ENCODE data around the gene FIGN.

The FIGN gene

DNA sequence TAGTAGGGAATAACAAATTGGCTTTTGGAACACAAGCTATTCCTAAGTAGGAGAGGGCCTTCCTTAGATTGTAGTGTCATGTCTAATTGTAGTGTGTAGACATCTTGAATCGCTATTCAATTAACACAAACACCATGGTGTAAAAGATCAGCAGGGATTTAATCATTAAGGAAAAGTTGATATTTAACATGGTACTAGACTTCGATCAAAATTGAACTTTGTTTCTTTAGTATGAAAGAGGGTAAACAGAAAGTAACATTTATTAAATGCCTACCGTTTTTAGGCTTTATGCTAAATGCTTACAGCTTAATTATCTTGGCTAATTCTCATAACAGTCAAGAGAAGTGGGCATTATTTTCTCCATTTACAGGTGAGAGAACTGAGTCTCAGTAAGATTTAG, 37.5 kb upstream of the FIGN start:
- TF ChIP-seq, protein P1, sequence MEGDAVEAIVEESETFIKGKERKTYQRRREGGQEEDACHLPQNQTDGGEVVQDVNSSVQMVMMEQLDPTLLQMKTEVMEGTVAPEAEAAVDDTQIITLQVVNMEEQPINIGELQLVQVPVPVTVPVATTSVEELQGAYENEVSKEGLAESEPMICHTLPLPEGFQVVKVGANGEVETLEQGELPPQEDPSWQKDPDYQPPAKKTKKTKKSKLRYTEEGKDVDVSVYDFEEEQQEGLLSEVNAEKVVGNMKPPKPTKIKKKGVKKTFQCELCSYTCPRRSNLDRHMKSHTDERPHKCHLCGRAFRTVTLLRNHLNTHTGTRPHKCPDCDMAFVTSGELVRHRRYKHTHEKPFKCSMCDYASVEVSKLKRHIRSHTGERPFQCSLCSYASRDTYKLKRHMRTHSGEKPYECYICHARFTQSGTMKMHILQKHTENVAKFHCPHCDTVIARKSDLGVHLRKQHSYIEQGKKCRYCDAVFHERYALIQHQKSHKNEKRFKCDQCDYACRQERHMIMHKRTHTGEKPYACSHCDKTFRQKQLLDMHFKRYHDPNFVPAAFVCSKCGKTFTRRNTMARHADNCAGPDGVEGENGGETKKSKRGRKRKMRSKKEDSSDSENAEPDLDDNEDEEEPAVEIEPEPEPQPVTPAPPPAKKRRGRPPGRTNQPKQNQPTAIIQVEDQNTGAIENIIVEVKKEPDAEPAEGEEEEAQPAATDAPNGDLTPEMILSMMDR (IDR thresholded peaks at IDR 0.05) = no peak

DNA sequence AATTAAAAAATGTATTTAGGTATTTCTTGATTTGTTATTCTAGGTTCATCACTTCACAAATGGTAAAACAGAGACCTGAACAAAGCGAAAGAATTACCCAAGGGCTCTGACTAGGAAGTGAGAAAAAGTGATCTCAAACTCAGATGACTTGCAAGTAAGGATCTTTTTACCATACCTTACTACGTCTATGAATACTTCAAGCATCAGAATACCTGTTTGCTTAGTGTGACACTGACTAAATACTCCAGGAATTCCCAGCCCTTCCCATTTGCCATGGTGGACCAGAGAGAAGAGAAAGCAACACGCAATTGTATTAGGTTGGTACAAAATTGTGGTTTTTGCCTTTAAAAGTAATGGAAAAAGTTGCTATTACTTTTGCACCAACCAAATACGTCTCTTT, 35.8 kb upstream of the FIGN start:
- TF ChIP-seq, protein P1 (IDR thresholded peaks at IDR 0.05) = no peak

DNA sequence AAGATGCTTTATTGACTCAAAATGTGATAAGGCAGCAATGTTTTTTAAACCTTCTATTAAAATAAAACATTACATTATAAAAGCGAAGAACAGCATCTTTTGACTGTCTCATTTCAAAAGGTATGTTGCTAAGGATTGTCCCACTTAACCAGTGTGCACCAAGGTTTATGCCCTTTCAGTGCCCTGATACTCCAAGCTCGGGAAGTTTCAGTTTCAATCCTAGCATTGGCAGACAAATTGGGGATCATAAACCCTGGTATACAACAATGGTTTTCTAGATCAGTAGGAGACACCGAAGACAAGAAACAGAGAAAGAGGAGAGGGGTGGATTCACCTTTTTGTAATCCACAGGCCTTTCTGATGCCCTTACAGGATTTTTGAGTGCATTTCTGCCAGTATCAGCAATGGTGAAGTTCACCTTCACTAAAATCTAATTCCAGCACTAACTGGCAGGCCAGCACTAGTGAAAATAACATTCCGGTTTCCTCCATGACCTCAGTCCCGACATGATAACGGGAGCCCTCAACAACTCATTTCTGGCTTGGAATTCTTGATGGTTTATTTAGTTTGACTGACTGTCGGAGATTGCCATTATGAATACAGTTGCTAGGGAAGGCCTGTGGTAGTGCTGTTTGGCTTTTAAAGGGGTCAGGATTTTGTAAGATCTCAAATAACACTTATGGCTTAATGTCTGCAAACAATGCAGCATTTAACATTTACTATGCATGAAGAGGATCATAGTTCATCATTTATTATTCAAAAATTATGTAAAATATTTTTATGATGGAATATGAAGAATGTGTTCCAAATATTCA, 33.3 kb upstream of the FIGN start:
- TF ChIP-seq, protein P1 (IDR thresholded peaks at IDR 0.05) = no peak

DNA sequence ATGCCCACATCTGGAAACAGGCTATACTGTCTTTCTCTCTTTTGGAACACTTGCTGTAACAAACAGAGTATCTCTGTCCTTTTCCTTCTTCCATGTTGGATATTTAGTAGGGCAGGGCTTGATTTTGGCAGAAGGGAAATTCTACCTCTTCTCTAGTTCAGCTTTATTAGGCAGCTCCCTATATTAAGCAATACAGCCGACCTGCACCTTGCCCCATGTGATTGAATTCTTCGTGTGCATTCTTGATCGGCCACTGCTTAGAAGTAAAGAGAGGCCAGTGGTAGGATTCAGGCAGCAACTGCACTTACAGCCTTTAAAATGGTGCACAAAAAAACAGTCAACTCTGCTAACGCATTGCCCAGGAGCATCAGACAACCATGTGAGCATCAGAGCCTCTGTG, 31.3 kb upstream of the FIGN start:
- TF ChIP-seq, protein P1 (IDR thresholded peaks at IDR 0.05) = no peak

GRCh38 chr2:163764566-163764965, 28.8 kb upstream of the FIGN start:
- TF ChIP-seq, protein P1 (IDR thresholded peaks at IDR 0.05) = no peak

DNA sequence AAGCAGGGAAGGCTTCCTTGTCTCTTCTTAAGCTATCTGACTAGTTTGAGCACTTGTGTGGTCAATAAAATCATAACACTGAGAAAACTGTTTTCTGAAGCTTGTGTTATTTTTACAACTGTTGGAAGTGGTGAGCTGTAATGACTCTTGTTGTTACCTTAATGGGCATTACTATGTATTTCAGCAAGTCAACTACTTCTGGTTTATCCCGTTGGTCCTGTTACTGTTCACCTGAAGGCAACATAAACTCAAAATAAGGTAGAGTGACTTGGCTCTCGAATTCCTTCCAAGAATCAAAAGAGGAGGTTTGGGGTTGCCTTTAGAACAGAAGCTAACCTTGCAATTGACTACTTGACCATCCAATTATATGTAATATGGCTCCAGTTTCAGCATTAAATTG, 23.2 kb upstream of the FIGN start:
- TF ChIP-seq, protein P1 (IDR thresholded peaks at IDR 0.05) = no peak

DNA sequence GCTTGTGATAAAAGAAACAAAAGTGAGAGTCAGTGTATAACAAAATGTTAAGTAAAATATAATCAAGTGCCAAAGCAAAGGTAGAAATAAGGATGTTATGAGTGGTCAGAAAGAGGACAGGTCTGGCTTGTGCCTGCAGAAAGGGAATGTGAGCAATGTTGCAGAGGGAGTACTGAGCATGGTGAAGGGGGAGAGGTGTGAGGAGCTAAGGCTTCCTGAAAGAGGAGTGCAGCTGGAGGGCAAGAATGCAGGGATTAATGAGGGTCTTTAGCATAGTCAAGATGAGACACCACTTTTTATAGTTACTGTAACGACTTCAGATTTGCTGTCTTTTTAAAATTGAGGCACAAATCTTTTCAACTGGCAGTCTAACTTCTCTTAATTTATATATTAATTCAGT, 22.0 kb upstream of the FIGN start:
- TF ChIP-seq, protein P1 (IDR thresholded peaks at IDR 0.05) = no peak

DNA sequence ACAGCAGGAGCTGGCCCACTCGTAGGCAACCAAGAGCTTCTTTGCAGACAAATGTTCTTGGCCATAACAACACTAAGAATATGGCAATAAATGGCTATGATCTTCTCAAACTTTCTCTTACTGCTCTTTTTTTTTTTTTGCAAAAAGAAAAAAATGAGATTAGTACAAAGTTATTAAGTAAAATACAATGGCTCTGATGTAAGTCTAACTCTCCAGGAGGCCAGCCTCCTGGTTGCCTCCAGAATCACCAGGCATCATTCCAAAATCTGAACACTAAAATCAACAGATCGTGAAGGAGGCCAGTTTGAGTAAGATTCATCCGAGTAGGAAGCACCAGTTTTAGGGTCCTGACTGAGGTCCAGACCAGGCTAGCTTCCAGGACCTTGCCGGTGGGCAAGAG, 20.8 kb upstream of the FIGN start:
- TF ChIP-seq, protein P1 (IDR thresholded peaks at IDR 0.05) = no peak

Data from LNCAP (cell line).